GM18519 (cell line): ENCODE results near the gene IGFL1.
"Not testable (repeated sequence)": the region's sequence is repeated elsewhere in the genome, so short reads cannot be mapped to it uniquely, and the experiment has no call there.

Experiments used
- ATAC-seq: cut with Tn5 transposase; IDR thresholded peaks from one replicate; pipeline ENCODE4 v1.9.1; 2021; ENCODE audit warnings: mild to moderate bottlenecking, moderate library complexity; ENCODE audit not compliant: unreplicated experiment, low FRiP score

IGFL1 gene

GRCh38 chr19:46229442-46229841, at the start of gene IGFL1:
IGFL1 (plus strand) TSS chr19:46229742; CDS start chr19:46229775, 33 bp downstream.
- ATAC-seq: no peak

GRCh38 chr19:46180701-46181387, 48.7 kb upstream of the IGFL1 start:
- ATAC-seq: no peak

GRCh38 chr19:46181388-46181779, 48.2 kb upstream of the IGFL1 start:
- ATAC-seq: no peak

GRCh38 chr19:46182476-46182875, 47.1 kb upstream of the IGFL1 start:
- ATAC-seq: no peak

GRCh38 chr19:46184775-46185710, 44.5 kb upstream of the IGFL1 start:
- not testable (repeated sequence) for ATAC-seq

- ATAC-seq: no peak
Observed at GRCh38 chr19:46186101-46186716, 43.3 kb upstream of the IGFL1 start.

- no peak for ATAC-seq
Observed at GRCh38 chr19:46186717-46187101, 42.8 kb upstream of the IGFL1 start.

GRCh38 chr19:46189971-46190888, 39.3 kb upstream of the IGFL1 start:
- no peak for ATAC-seq

GRCh38 chr19:46191356-46191755, 38.2 kb upstream of the IGFL1 start:
- ATAC-seq: no peak

- no peak for ATAC-seq
Observed at GRCh38 chr19:46191972-46192371, 37.6 kb upstream of the IGFL1 start.

GRCh38 chr19:46192626-46192991, 36.9 kb upstream of the IGFL1 start:
- not testable (repeated sequence) for ATAC-seq

- no peak for ATAC-seq
Observed at GRCh38 chr19:46192992-46193650, 36.4 kb upstream of the IGFL1 start.

GRCh38 chr19:46193678-46194077, 35.9 kb upstream of the IGFL1 start:
- no peak for ATAC-seq

GRCh38 chr19:46195104-46195503, 34.4 kb upstream of the IGFL1 start:
- no peak for ATAC-seq

GRCh38 chr19:46195919-46196318, 33.6 kb upstream of the IGFL1 start:
- ATAC-seq: not testable (repeated sequence)

GRCh38 chr19:46196410-46197124, 33.0 kb upstream of the IGFL1 start:
- no peak for ATAC-seq

GRCh38 chr19:46197314-46198070, 32.0 kb upstream of the IGFL1 start:
- no peak for ATAC-seq

- no peak for ATAC-seq
Observed at GRCh38 chr19:46198756-46199155, 30.8 kb upstream of the IGFL1 start.
